Measurements from ENCODE around the gene CREB3L4. TPM values are rescaled to one million over a fixed set of nuclear protein-coding genes. Genes with fewer than 3 reads are reported as not detected.

CREB3L4 gene
- total RNA-seq = 13.6 and 15.2 TPM in 2 replicates

GRCh38 chr1:153967107-153967999 is at the start of gene CREB3L4:
TSS of gene CREB3L4 (plus strand) at chr1:153967902. CDS start at chr1:153968526, 624 bp downstream.

GRCh38 chr1:153922972-153923925 is 44.5 kb upstream of the CREB3L4 start, which contains the start of gene GATAD2B:
TSS of gene GATAD2B (minus strand) at chr1:153922972. CDS start at chr1:153828347, 94,625 bp downstream.

GRCh38 chr1:153946622-153947241 is 21.0 kb upstream of the CREB3L4 start, which contains the start of gene DENND4B:
TSS of gene DENND4B (minus strand) at chr1:153946718. CDS start at chr1:153944374, 2,344 bp downstream.

GRCh38 chr1:153958111-153958960 is 9.4 kb upstream of the CREB3L4 start, which contains the start of gene CRTC2:
TSS of gene CRTC2 (minus strand) at chr1:153958612. CDS start at chr1:153958497, 115 bp downstream.

GRCh38 chr1:153963030-153963849 is 4.5 kb upstream of the CREB3L4 start, which contains the start of gene SLC39A1:
TSS of gene SLC39A1 (minus strand) at chr1:153963537. CDS start at chr1:153962715, 822 bp downstream.

GRCh38 chr1:153977250-153978240 is 9.8 kb downstream of the CREB3L4 start, which contains the start of gene JTB:
TSS of gene JTB (minus strand) at chr1:153977674. CDS start at chr1:153977252, 422 bp downstream.

GRCh38 chr1:153985941-153986761 is 18.4 kb downstream of the CREB3L4 start, which contains the start of gene RAB13:
TSS of gene RAB13 (minus strand) at chr1:153986339. CDS start at chr1:153986236, 103 bp downstream.

GRCh38 chr1:153990468-153991150 is 22.9 kb downstream of the CREB3L4 start, which contains the start of gene RPS27:
TSS of gene RPS27 (plus strand) at chr1:153990762. CDS start at chr1:153990797, 35 bp downstream.

Other genes starting within 250 kb of the CREB3L4 start
- gene INTS3, start 239.9 kb upstream of the CREB3L4 start, total RNA-seq = 24.9 and 25.0 TPM in 2 replicates
- 6.2 and 10.1 TPM in 2 replicates for gene SLC27A3, start 192.5 kb upstream of the CREB3L4 start, total RNA-seq
- 2.4 and 2.7 TPM in 2 replicates for gene GATAD2B, start 44.9 kb upstream of the CREB3L4 start, total RNA-seq
- gene DENND4B, start 21.2 kb upstream of the CREB3L4 start, total RNA-seq = 14.3 and 18.6 TPM in 2 replicates
- 10.9 and 11.0 TPM in 2 replicates for gene CRTC2, start 9.3 kb upstream of the CREB3L4 start, total RNA-seq
- 112 and 118 TPM in 2 replicates for gene SLC39A1, start 4.4 kb upstream of the CREB3L4 start, total RNA-seq
- gene JTB, start 9.8 kb downstream of the CREB3L4 start, total RNA-seq = 227 and 240 TPM in 2 replicates
- gene RAB13, start 18.4 kb downstream of the CREB3L4 start, total RNA-seq = 44.3 and 53.0 TPM in 2 replicates
- 2,070 and 2,121 TPM in 2 replicates for gene RPS27, start 22.9 kb downstream of the CREB3L4 start, total RNA-seq
- not detected in 2 replicates for gene NUP210L, start 187.2 kb downstream of the CREB3L4 start, total RNA-seq
- gene TPM3, start 224.2 kb downstream of the CREB3L4 start, total RNA-seq = 370 and 476 TPM in 2 replicates
- not detected in 2 replicates for gene CFAP141, start 238.4 kb downstream of the CREB3L4 start, total RNA-seq